HepG2 (cell line): ENCODE results near the gene CES3. TPM values are rescaled to one million over a fixed set of nuclear protein-coding genes. Genes with fewer than 3 reads are reported as not detected.
A peak's percentile ranks its signal among the peaks of the same experiment; 100 is the strongest.

Experiments
- FIP1L1 ChIP-seq: fragments of 200-400 bp; formaldehyde crosslinking; IDR thresholded peaks from 2 replicates; pipeline ENCODE4 v1.6.1; 2018; ENCODE audit warnings: low read depth, mild to moderate bottlenecking, low read length, moderate library complexity, borderline replicate concordance; ENCODE audit not compliant: insufficient read depth
- HIVEP1 ChIP-seq: sonication (generic); formaldehyde crosslinking; IDR thresholded peaks from 2 replicates; pipeline ENCODE4 v1.4.0; 2020; ENCODE audit warnings: mild to moderate bottlenecking, missing genetic modification reagents
- PITX1 ChIP-seq: sonication (generic); formaldehyde crosslinking; IDR thresholded peaks from 2 replicates; pipeline ENCODE4 v1.5.1; 2020; ENCODE audit warnings: mild to moderate bottlenecking, missing genetic modification reagents
- ZBTB25 ChIP-seq: IDR thresholded peaks from 2 replicates; pipeline ENCODE4 v1.6.1; 2018; ENCODE audit warnings: missing genetic modification reagents
- ZKSCAN8 ChIP-seq: IDR thresholded peaks from 2 replicates; pipeline ENCODE4 v1.6.1; 2016; ENCODE audit warnings: borderline replicate concordance, missing genetic modification reagents, missing compliant biosample characterization
- ZNF256 ChIP-seq: sonication (generic); formaldehyde crosslinking; conservative IDR thresholded peaks from 2 replicates; pipeline ENCODE4 v1.4.0; 2020; ENCODE audit warnings: missing genetic modification reagents
- ZNF280D ChIP-seq: sonication (generic); formaldehyde crosslinking; IDR thresholded peaks from 2 replicates; pipeline ENCODE4 v1.5.1; 2020; ENCODE audit warnings: mild to moderate bottlenecking, missing genetic modification reagents
- ZNF318 ChIP-seq: sonication (generic); formaldehyde crosslinking; IDR thresholded peaks from 2 replicates; pipeline ENCODE4 v1.4.0; 2020; ENCODE audit warnings: mild to moderate bottlenecking, missing genetic modification reagents
- ZNF382 ChIP-seq: sonication (generic); formaldehyde crosslinking; IDR thresholded peaks from 2 replicates; pipeline ENCODE4 v1.5.0; 2020; ENCODE audit warnings: missing genetic modification reagents, mild to moderate bottlenecking, borderline replicate concordance
- ZNF446 ChIP-seq: sonication (generic); formaldehyde crosslinking; IDR thresholded peaks from 2 replicates; pipeline ENCODE4 v1.5.0; 2020; ENCODE audit warnings: mild to moderate bottlenecking, missing genetic modification reagents
- ZNF513 ChIP-seq: sonication (generic); formaldehyde crosslinking; conservative IDR thresholded peaks from 2 replicates; pipeline ENCODE4 v1.5.0; 2020; ENCODE audit warnings: missing genetic modification reagents
- ZNF564 ChIP-seq: sonication (generic); formaldehyde crosslinking; IDR thresholded peaks from 2 replicates; pipeline ENCODE4 v1.8.1; 2023; ENCODE audit warnings: mild to moderate bottlenecking, missing genetic modification reagents
- ZNF775 ChIP-seq: sonication (generic); formaldehyde crosslinking; IDR thresholded peaks from 2 replicates; pipeline ENCODE4 v1.4.0; 2020; ENCODE audit warnings: missing genetic modification reagents, mild to moderate bottlenecking, moderate library complexity, borderline replicate concordance
- ZSCAN21 ChIP-seq: sonication (generic); formaldehyde crosslinking; IDR thresholded peaks from 2 replicates; pipeline ENCODE4 v1.8.0; 2022; ENCODE audit warnings: mild to moderate bottlenecking, missing genetic modification reagents, moderate library complexity, borderline replicate concordance
- ZSCAN9 ChIP-seq: IDR thresholded peaks from 2 replicates; pipeline ENCODE4 v1.6.1; 2016; ENCODE audit warnings: borderline replicate concordance
- polyA plus RNA-seq, 8 experiments: library from polyadenylated mRNA; depleted of rRNA in 3 of 8; stranded (reverse) in 7 of 8; unstranded in 1 of 8; fragments of >200 nt; fragmentation: Illumina TruSeq in 4 of 8; extraction: Trizol in 4 of 8; gene quantifications; 2 replicates each; pipeline versions ENCODE4 v1.2.1 to v1.2.3, GENCODE V29; 2011 to 2016; ENCODE audit warnings: low read depth in 4 of 8, missing spikeins in 1 of 8, mixed read lengths in 1 of 8; ENCODE audit not compliant: insufficient read depth in 1 of 8
- total RNA-seq, 5 experiments: library from RNA; depleted of rRNA; stranded (reverse); fragments of >200 nt; fragmentation: Illumina TruSeq; extraction: Trizol; gene quantifications; 2 replicates each; pipeline ENCODE4 v1.2.3, GENCODE V29; 2016; ENCODE audit warnings: low read depth in 1 of 5

The CES3 gene
- total and polyA plus RNA-seq, 2 of the 13 experiments (the other 11 are each of a cell fraction or from before 2014, with no cell fraction given) = 6.6 to 17.4 TPM

GRCh38 chr16:66954097-66954659 lies 6.9 kb upstream of the CES3 start (continued):
- TF ChIP-seq ZNF280D (no peak), ZNF256 (CRISPR knock-in tag) (no peak), ZNF564 (CRISPR knock-in tag) (no peak), HIVEP1 (CRISPR knock-in tag) (no peak), ZNF775 (no peak), ZBTB25 (CRISPR knock-in tag) (peak; percentile 66; the same call in 1 of the 2 replicates), ZSCAN9 (CRISPR knock-in tag) (peak; percentile 80; the same call in 1 of the 2 replicates), FIP1L1 (no peak), ZNF382 (CRISPR knock-in tag) (no peak), ZNF318 (CRISPR knock-in tag) (no peak), ZSCAN21 (CRISPR knock-in tag) (no peak; the same call in 1 of the 2 replicates), ZKSCAN8 (CRISPR knock-in tag) (peak; percentile 100), ZNF446 (CRISPR knock-in tag) (no peak), PITX1 (CRISPR knock-in tag) (no peak), ZNF513 (CRISPR knock-in tag) (no peak)
